Hepatocyte (in vitro differentiated cells): ENCODE measurements around the gene SLC25A12.

Source experiments
- CTCF ChIP-seq: fragments of 200-600 bp; sonication (generic); IDR thresholded peaks from 2 replicates; pipeline ENCODE4 v1.5.1; 2016; ENCODE audit warnings: antibody characterized with exemption, mild to moderate bottlenecking; ENCODE audit not compliant: poor library complexity
- EZH2 ChIP-seq: fragments of 200-600 bp; sonication (generic); IDR thresholded peaks from 2 replicates; pipeline ENCODE4 v1.6.1; 2016; ENCODE audit warnings: antibody characterized with exemption, mild to moderate bottlenecking, borderline replicate concordance

DNA sequence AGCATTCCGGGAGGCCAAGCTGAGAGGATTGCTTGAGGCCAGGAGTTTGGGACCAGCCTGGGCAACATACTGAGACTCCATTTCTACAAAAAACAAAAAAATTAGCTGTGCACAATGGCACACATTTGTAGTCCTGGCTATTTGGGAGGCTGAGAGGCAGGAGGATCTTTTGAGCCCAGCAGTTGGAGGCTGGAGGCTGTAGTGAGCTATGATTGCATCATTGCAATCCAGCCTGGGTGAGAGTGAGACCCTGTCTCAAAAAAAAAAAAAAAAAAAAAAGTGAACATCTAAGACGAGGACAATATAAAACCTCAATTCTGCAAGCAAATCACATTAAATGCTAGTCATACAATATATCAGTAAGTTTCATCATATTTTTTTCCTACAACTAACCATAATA is 25.4 kb upstream of the SLC25A12 start:
- TF ChIP-seq CTCF (no peak), EZH2 (no peak)
